ENCODE measurements around the gene SLC7A11. TPM values are rescaled to one million over a fixed set of nuclear protein-coding genes. Genes with fewer than 3 reads are reported as not detected.
"Not testable (repeated sequence)": the region's sequence is repeated elsewhere in the genome, so short reads cannot be mapped to it uniquely, and the experiment has no call there.

SLC7A11 gene
- total RNA-seq, 1 experiment from 2014 or later: 40.6 TPM

DNA sequence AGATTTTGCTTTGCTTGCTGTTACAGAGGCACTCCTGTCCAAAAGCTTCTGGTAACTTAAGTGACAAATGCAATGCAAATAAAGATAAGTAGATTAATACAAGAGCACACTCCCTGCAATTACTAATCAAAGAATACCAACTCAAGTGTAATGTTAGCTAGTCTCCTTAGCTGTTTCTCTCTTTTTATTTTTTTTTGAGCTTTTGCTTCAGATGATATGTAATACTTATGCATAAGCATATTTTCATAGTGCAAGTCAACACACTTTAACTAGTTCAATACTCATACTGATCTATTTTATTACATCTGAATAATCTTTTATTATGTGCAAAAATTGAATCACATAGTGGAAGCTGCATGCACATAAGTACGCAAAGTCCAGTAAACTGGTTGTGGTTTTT is 2.7 kb downstream of the SLC7A11 start:
- Histone ChIP-seq H3K27ac (ENCODE audit: low read depth, low read length, poor library complexity, severe bottlenecking) (peak overlapping the region; percentile 73), H3K4me3 (ENCODE audit: low read depth, low read length, poor library complexity, severe bottlenecking) (peak overlapping the region; percentile 87), H3K9me3 (ENCODE audit: low read depth, low read length, poor library complexity, severe bottlenecking) (no peaks in the 10 kb centered on the region), H3K4me1 (ENCODE audit: insufficient read depth, low read length, poor library complexity, severe bottlenecking) (peaks cover 48% of the 10 kb centered on the region), H3K27me3 (replicated peaks; ENCODE audit: insufficient read depth, low read depth, low read length, poor library complexity) (no peaks in the 10 kb centered on the region), H3K36me3 (ENCODE audit: insufficient read depth, low read length, poor library complexity, severe bottlenecking) (peaks cover 14% of the 10 kb centered on the region)
- TF ChIP-seq EZH2 (IDR thresholded peaks at IDR 0.05; ENCODE audit: borderline replicate concordance, low read depth, low read length, poor library complexity, severe bottlenecking): no peak
- TF ChIP-seq, protein P1, sequence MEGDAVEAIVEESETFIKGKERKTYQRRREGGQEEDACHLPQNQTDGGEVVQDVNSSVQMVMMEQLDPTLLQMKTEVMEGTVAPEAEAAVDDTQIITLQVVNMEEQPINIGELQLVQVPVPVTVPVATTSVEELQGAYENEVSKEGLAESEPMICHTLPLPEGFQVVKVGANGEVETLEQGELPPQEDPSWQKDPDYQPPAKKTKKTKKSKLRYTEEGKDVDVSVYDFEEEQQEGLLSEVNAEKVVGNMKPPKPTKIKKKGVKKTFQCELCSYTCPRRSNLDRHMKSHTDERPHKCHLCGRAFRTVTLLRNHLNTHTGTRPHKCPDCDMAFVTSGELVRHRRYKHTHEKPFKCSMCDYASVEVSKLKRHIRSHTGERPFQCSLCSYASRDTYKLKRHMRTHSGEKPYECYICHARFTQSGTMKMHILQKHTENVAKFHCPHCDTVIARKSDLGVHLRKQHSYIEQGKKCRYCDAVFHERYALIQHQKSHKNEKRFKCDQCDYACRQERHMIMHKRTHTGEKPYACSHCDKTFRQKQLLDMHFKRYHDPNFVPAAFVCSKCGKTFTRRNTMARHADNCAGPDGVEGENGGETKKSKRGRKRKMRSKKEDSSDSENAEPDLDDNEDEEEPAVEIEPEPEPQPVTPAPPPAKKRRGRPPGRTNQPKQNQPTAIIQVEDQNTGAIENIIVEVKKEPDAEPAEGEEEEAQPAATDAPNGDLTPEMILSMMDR (conservative IDR thresholded peaks at IDR 0.05; ENCODE audit: low read depth, low read length): no peak
- intact Hi-C loops (cut with micrococcal nuclease; ENCODE audit: unreplicated experiment): no loop called here
- no peak for DNase-seq (ENCODE audit: low spot score)
- ChIA-PET CTCF (no interaction called here), POLR2A (ENCODE audit: low non-redundant PET) (no interaction called here)
- no TSS peak for BruUV-seq (replicated peaks)

DNA sequence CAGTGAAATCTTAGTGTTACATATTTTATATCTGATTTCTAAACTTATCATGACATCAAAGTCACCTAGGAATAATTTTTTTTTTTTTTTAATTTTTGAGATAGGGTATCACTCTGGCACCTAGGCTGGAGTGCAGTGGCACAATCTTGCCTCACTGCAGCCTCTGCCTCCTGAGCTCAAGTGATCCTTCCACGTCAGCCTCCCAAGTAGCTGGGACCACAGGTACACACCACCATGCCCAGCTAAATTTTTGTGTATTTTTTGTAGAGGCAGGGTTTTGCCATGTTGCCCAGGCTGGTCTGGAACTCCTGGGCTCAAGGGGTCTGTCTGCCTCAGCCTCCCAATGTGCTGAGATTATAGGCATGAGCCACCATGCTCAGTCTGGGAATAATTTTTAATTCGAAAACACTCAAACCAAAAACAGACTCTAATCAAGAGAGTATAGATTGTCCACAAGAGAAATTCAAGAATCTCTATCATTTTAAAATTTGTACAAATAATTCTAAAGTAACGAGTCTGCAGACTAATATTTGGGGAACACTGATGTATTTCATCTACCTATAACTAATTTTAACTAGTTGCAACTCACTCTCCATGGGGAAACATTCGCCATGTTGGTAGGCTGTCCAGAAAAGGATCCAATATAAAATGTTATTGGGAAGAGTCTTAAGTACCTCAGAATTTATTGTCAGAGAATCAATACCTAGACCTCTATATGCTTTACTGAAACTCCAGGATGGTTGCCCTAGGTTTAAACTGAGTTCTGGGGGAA is 3.4 kb downstream of the SLC7A11 start:
- peak overlapping the region; percentile 87 for H3K4me3 ChIP-seq (ENCODE audit: low read depth, low read length, poor library complexity, severe bottlenecking)
- CTCF ChIA-PET: no interaction called here
- intact Hi-C loops (cut with micrococcal nuclease; ENCODE audit: unreplicated experiment): no loop called here

DNA sequence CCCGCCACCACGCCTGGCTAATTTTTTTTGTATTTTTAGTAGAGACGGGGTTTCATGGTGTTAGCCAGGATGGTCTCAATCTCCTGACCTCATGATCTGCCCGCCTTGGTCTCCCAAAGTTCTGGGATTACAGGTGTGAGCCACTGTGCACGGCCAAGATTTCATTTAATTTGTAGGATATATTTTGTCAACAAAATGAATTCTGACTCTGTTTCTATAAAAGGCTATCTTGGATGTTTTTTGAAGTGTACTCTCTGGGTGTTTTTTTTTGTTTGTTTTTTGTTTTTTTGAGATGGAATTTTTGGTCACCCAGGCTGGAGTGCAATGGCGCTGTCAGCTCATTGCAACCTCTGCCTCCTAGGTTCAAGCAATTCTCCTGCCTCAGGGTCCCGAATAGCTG is 5.0 kb downstream of the SLC7A11 start:
- BruUV-seq (replicated peaks); H3K9me3 ChIP-seq (ENCODE audit: low read depth, low read length, poor library complexity, severe bottlenecking); H3K27ac ChIP-seq (ENCODE audit: low read depth, low read length, poor library complexity, severe bottlenecking); intact Hi-C loops (cut with micrococcal nuclease; ENCODE audit: unreplicated experiment); CTCF ChIA-PET; DNase-seq (ENCODE audit: low spot score); H3K27me3 ChIP-seq (replicated peaks; ENCODE audit: insufficient read depth, low read depth, low read length, poor library complexity); H3K4me3 ChIP-seq (ENCODE audit: low read depth, low read length, poor library complexity, severe bottlenecking): not testable (repeated sequence)
- H3K36me3 ChIP-seq (ENCODE audit: insufficient read depth, low read length, poor library complexity, severe bottlenecking): peaks cover 32% of the 10 kb centered on the region
- peaks cover 44% of the 10 kb centered on the region for H3K4me1 ChIP-seq (ENCODE audit: insufficient read depth, low read length, poor library complexity, severe bottlenecking)
- POLR2A ChIA-PET (ENCODE audit: low non-redundant PET): interaction anchor here (0.6 kb wide), 1 partner anchor 402 kb away, joined by 3 read pairs; no protein-coding TSS in a partner anchor

More for the DNA sequence above, 3.4 kb downstream of the SLC7A11 start:
- BruUV-seq (replicated peaks): no TSS peak
- POLR2A ChIA-PET (ENCODE audit: low non-redundant PET): no interaction called here
- H3K4me1 ChIP-seq (ENCODE audit: insufficient read depth, low read length, poor library complexity, severe bottlenecking): peaks cover 52% of the 10 kb centered on the region
- no peak for TF ChIP-seq EZH2 (IDR thresholded peaks at IDR 0.05; ENCODE audit: borderline replicate concordance, low read depth, low read length, poor library complexity, severe bottlenecking)
- TF ChIP-seq, protein P1 (conservative IDR thresholded peaks at IDR 0.05; ENCODE audit: low read depth, low read length): no peak
- no peak for DNase-seq (ENCODE audit: low spot score)
- no peaks in the 10 kb centered on the region for H3K27me3 ChIP-seq (replicated peaks; ENCODE audit: insufficient read depth, low read depth, low read length, poor library complexity)
- no peaks in the 10 kb centered on the region for H3K9me3 ChIP-seq (ENCODE audit: low read depth, low read length, poor library complexity, severe bottlenecking)
- peaks cover 21% of the 10 kb centered on the region for H3K36me3 ChIP-seq (ENCODE audit: insufficient read depth, low read length, poor library complexity, severe bottlenecking)
- H3K27ac ChIP-seq (ENCODE audit: low read depth, low read length, poor library complexity, severe bottlenecking): peak overlapping the region; percentile 73

DNA sequence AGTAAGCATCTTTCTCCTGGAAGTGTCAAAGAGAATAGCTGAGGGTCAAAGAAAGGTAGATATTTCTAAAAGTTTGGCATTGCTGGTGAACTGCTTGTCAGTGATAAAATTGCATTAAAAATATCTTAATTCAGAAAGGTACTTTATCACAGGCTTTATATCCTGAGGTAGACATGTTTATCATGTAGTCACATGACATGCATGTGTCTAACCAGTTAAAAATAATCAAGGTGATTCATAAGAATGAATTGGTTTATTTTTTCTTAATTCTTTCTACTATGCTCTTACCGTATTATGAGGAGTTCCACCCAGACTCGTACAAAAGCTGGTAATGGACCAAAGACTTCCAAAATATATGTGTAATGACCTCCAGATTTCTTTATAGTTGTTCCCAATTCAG is 6.1 kb downstream of the SLC7A11 start:
- Histone ChIP-seq H3K4me1 (ENCODE audit: insufficient read depth, low read length, poor library complexity, severe bottlenecking) (peaks cover 44% of the 10 kb centered on the region), H3K36me3 (ENCODE audit: insufficient read depth, low read length, poor library complexity, severe bottlenecking) (peaks cover 43% of the 10 kb centered on the region), H3K9me3 (ENCODE audit: low read depth, low read length, poor library complexity, severe bottlenecking) (no peaks in the 10 kb centered on the region), H3K27me3 (replicated peaks; ENCODE audit: insufficient read depth, low read depth, low read length, poor library complexity) (no peaks in the 10 kb centered on the region), H3K27ac (ENCODE audit: low read depth, low read length, poor library complexity, severe bottlenecking) (peak overlapping the region; percentile 84), H3K4me3 (ENCODE audit: low read depth, low read length, poor library complexity, severe bottlenecking) (peak overlapping the region; percentile 4)
- DNase-seq (ENCODE audit: low spot score): no peak
- no peak for TF ChIP-seq EZH2 (IDR thresholded peaks at IDR 0.05; ENCODE audit: borderline replicate concordance, low read depth, low read length, poor library complexity, severe bottlenecking)
- TF ChIP-seq, protein P1 (conservative IDR thresholded peaks at IDR 0.05; ENCODE audit: low read depth, low read length): no peak
- POLR2A ChIA-PET (ENCODE audit: low non-redundant PET): no interaction called here
- CTCF ChIA-PET: interaction anchor here (0.7 kb wide), 1 partner anchor 13 kb away, joined by 3 read pairs; no protein-coding TSS in a partner anchor
- intact Hi-C loops (cut with micrococcal nuclease; ENCODE audit: unreplicated experiment): no loop called here
- BruUV-seq (replicated peaks): TSS peak; percentile 88

All from A673 (cell line).